Activated CD8-positive, alpha-beta T cell treated with anti-CD3 and anti-CD28 coated beads for 36 hours (primary cell): ENCODE data around the gene ANKS1B. TPM values are rescaled to one million over a fixed set of nuclear protein-coding genes. Genes with fewer than 3 reads are reported as not detected.

ENCODE experiments used
- ATAC-seq: fragments of 200-7000 bp; cut with Tn5 transposase; one replicate; pipeline ENCODE4 v1.10.0; 2021; ENCODE audit warnings: mild to moderate bottlenecking, moderate library complexity
- CTCF ChIA-PET: fragments of 350-600 bp; sonication (Branson Sonifier 250); formaldehyde crosslinking; loops from one replicate; lab custom pipeline; 2021; ENCODE audit warnings: antibody characterized with exemption; lab: Charles Lee
- POLR2A ChIA-PET: fragments of 350-600 bp; sonication (Branson Sonifier 250); formaldehyde crosslinking; loops from one replicate; lab custom pipeline; 2021; ENCODE audit warnings: antibody characterized with exemption; lab: Charles Lee
- DNase-seq: peaks from one replicate; pipeline ENCODE4 v3.0.0-alpha.2; 2020
- H3K27ac Mint-ChIP-seq: one replicate; pipeline ENCODE4 v1.8.0; 2021; ENCODE audit warnings: mild to moderate bottlenecking, mixed read lengths
- H3K27me3 Mint-ChIP-seq: one replicate; pipeline ENCODE4 v1.8.0; 2021; ENCODE audit warnings: mixed read lengths
- H3K36me3 Mint-ChIP-seq: one replicate; pipeline ENCODE4 v1.8.0; 2021; ENCODE audit warnings: low read depth, mixed read lengths
- H3K4me1 Mint-ChIP-seq: one replicate; pipeline ENCODE4 v1.8.0; 2021; ENCODE audit warnings: low read depth, mixed read lengths
- H3K4me3 Mint-ChIP-seq: one replicate; pipeline ENCODE4 v1.8.0; 2021; ENCODE audit warnings: mild to moderate bottlenecking, moderate library complexity, mixed read lengths
- H3K9me3 Mint-ChIP-seq: one replicate; pipeline ENCODE4 v1.8.0; 2021; ENCODE audit warnings: mixed read lengths
- CTCF ChIP-seq: fragments of 200-600 bp; IDR thresholded peaks from one replicate; pipeline ENCODE4 v1.8.0; 2022; ENCODE audit warnings: antibody characterized with exemption, mild to moderate bottlenecking
- intact Hi-C: fragments of 100-400 bp; cut with micrococcal nuclease; formaldehyde crosslinking; loops from one replicate; pipeline ENCODE4 v1.10.0; 2022
- total RNA-seq, 2 experiments: library from RNA; stranded (reverse); gene quantifications; one replicate each; pipeline ENCODE4 v1.2.3, GENCODE V29; 2021

ANKS1B gene
- total RNA-seq, 2 experiments from 2014 or later = 0.54 TPM; not detected in 1

- H3K27me3 Mint-ChIP-seq = no peaks in the 10 kb centered on the region
- ATAC-seq = no peak
- intact Hi-C loops = no loop called here
- no peaks in the 10 kb centered on the region for H3K4me1 Mint-ChIP-seq
- TF ChIP-seq CTCF = no peak
- ChIA-PET POLR2A (no interaction called here), CTCF (no interaction called here)
- H3K4me3 Mint-ChIP-seq = no peak overlapping the region
- no peak overlapping the region for H3K27ac Mint-ChIP-seq
- peaks cover 2% of the 10 kb centered on the region for H3K9me3 Mint-ChIP-seq
- no peaks in the 10 kb centered on the region for H3K36me3 Mint-ChIP-seq
- no peak for DNase-seq
These were observed 814.7 kb downstream of the ANKS1B start for GRCh38 chr12:99170037-99170436.

- DNase-seq = no peak
- Mint-ChIP-seq H3K27me3 (no peaks in the 10 kb centered on the region), H3K4me1 (no peaks in the 10 kb centered on the region), H3K27ac (no peak overlapping the region), H3K4me3 (no peak overlapping the region), H3K9me3 (peaks cover 3% of the 10 kb centered on the region), H3K36me3 (no peaks in the 10 kb centered on the region)
- no peak for ATAC-seq
- CTCF ChIA-PET = no interaction called here
- intact Hi-C loops = no loop called here
- POLR2A ChIA-PET = no interaction called here
- no peak for TF ChIP-seq CTCF
These were observed 826.8 kb downstream of the ANKS1B start for GRCh38 chr12:99157946-99158345.

- Mint-ChIP-seq H3K4me1 (no peaks in the 10 kb centered on the region), H3K9me3 (no peaks in the 10 kb centered on the region), H3K36me3 (no peaks in the 10 kb centered on the region), H3K27me3 (no peaks in the 10 kb centered on the region), H3K27ac (no peak overlapping the region), H3K4me3 (no peak overlapping the region)
- POLR2A ChIA-PET = no interaction called here
- no peak for TF ChIP-seq CTCF
- CTCF ChIA-PET = no interaction called here
- no peak for ATAC-seq
- intact Hi-C loops = no loop called here
- no peak for DNase-seq
These were observed 829.8 kb downstream of the ANKS1B start for GRCh38 chr12:99154983-99155336.

- H3K4me1 Mint-ChIP-seq = no peaks in the 10 kb centered on the region
- ChIA-PET CTCF (interaction anchor here (1.9 kb wide), 1 partner anchor 110 kb away, joined by 7 read pairs; no protein-coding TSS in a partner anchor), POLR2A (no interaction called here)
- no peaks in the 10 kb centered on the region for H3K9me3 Mint-ChIP-seq
- TF ChIP-seq CTCF = no peak
- no peaks in the 10 kb centered on the region for H3K36me3 Mint-ChIP-seq
- ATAC-seq (no peak), DNase-seq (no peak)
- H3K27me3 Mint-ChIP-seq = no peaks in the 10 kb centered on the region
- intact Hi-C loops = no loop called here
- no peak overlapping the region for H3K27ac Mint-ChIP-seq
- H3K4me3 Mint-ChIP-seq = no peak overlapping the region
These were observed 830.3 kb downstream of the ANKS1B start for GRCh38 chr12:99154216-99154982.

GRCh38 chr12:99153293-99153692, 831.4 kb downstream of the ANKS1B start:
- H3K4me1 Mint-ChIP-seq = no peaks in the 10 kb centered on the region
- H3K9me3 Mint-ChIP-seq = no peaks in the 10 kb centered on the region
- intact Hi-C loops = no loop called here
- CTCF ChIA-PET = interaction anchor here (1.9 kb wide), 1 partner anchor 109 kb away, joined by 7 read pairs; no protein-coding TSS in a partner anchor
- H3K27me3 Mint-ChIP-seq = no peaks in the 10 kb centered on the region
- H3K36me3 Mint-ChIP-seq = no peaks in the 10 kb centered on the region
- ATAC-seq (no peak), DNase-seq (no peak)
- H3K4me3 Mint-ChIP-seq = no peak overlapping the region
- POLR2A ChIA-PET = no interaction called here
- TF ChIP-seq CTCF = no peak
- no peak overlapping the region for H3K27ac Mint-ChIP-seq
